Medulla oblongata (tissue), 1 donor: ENCODE measurements around the gene NSRP1.
"Not testable (repeated sequence)": the region's sequence is repeated elsewhere in the genome, so short reads cannot be mapped to it uniquely, and the experiment has no call there.

ENCODE experiments used
- DNase-seq: peaks from one replicate; pipeline ENCODE4 v3.0.0-alpha.2; 2015; ENCODE audit errors: extremely low spot score

Gene NSRP1

GRCh38 chr17:30187573-30187972 lies 71.0 kb downstream of the NSRP1 start:
- no peak for DNase-seq

GRCh38 chr17:30188211-30188939 lies 71.8 kb downstream of the NSRP1 start:
- no peak for DNase-seq

- no peak for DNase-seq
Measured at GRCh38 chr17:30191072-30191471, 74.5 kb downstream of the NSRP1 start.

GRCh38 chr17:30196504-30196903 lies 79.9 kb downstream of the NSRP1 start:
- DNase-seq: no peak

GRCh38 chr17:30197416-30197815 lies 80.8 kb downstream of the NSRP1 start:
- no peak for DNase-seq

- DNase-seq: no peak
Measured at GRCh38 chr17:30199600-30199999, 83.0 kb downstream of the NSRP1 start.

- DNase-seq: no peak
Measured at GRCh38 chr17:30200106-30200505, 83.5 kb downstream of the NSRP1 start.

GRCh38 chr17:30200656-30201055 lies 84.0 kb downstream of the NSRP1 start:
- DNase-seq: not testable (repeated sequence)

- DNase-seq: no peak
Measured at GRCh38 chr17:30203471-30203981, 86.9 kb downstream of the NSRP1 start.

- no peak for DNase-seq
Measured at GRCh38 chr17:30207655-30208054, 91.0 kb downstream of the NSRP1 start.

- no peak for DNase-seq
Measured at GRCh38 chr17:30208214-30208613, 91.6 kb downstream of the NSRP1 start.

- DNase-seq: no peak
Measured at GRCh38 chr17:30209930-30210329, 93.3 kb downstream of the NSRP1 start.

- no peak for DNase-seq
Measured at GRCh38 chr17:30210366-30210765, 93.8 kb downstream of the NSRP1 start.

- no peak for DNase-seq
Measured at GRCh38 chr17:30210901-30211300, 94.3 kb downstream of the NSRP1 start.

GRCh38 chr17:30211371-30211770 lies 94.8 kb downstream of the NSRP1 start:
- DNase-seq: no peak

- no peak for DNase-seq
Measured at GRCh38 chr17:30212750-30213149, 96.1 kb downstream of the NSRP1 start.

- no peak for DNase-seq
Measured at GRCh38 chr17:30217054-30217453, 100.4 kb downstream of the NSRP1 start.

- DNase-seq: no peak
Measured at GRCh38 chr17:30217746-30218245, 101.2 kb downstream of the NSRP1 start.

GRCh38 chr17:30218799-30219198 lies 102.2 kb downstream of the NSRP1 start:
- no peak for DNase-seq

GRCh38 chr17:30219315-30219714 lies 102.7 kb downstream of the NSRP1 start:
- DNase-seq: no peak

- no peak for DNase-seq
Measured at GRCh38 chr17:30219833-30220232, 103.2 kb downstream of the NSRP1 start.

- DNase-seq: no peak
Measured at GRCh38 chr17:30220414-30220813, 103.8 kb downstream of the NSRP1 start.

GRCh38 chr17:30221346-30221745 lies 104.7 kb downstream of the NSRP1 start:
- DNase-seq: no peak

- DNase-seq: no peak
Measured at GRCh38 chr17:30222251-30222650, 105.6 kb downstream of the NSRP1 start.
